ENCODE results near the gene TSR2.

GRCh38 chrX:54397113-54397512 lies 43.1 kb upstream of the TSR2 start:
- TF ChIP-seq, protein P1, sequence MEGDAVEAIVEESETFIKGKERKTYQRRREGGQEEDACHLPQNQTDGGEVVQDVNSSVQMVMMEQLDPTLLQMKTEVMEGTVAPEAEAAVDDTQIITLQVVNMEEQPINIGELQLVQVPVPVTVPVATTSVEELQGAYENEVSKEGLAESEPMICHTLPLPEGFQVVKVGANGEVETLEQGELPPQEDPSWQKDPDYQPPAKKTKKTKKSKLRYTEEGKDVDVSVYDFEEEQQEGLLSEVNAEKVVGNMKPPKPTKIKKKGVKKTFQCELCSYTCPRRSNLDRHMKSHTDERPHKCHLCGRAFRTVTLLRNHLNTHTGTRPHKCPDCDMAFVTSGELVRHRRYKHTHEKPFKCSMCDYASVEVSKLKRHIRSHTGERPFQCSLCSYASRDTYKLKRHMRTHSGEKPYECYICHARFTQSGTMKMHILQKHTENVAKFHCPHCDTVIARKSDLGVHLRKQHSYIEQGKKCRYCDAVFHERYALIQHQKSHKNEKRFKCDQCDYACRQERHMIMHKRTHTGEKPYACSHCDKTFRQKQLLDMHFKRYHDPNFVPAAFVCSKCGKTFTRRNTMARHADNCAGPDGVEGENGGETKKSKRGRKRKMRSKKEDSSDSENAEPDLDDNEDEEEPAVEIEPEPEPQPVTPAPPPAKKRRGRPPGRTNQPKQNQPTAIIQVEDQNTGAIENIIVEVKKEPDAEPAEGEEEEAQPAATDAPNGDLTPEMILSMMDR (IDR thresholded peaks at IDR 0.05): no peak
- TF ChIP-seq POLR2A (IDR thresholded peaks at IDR 0.05): no peak

Data from gastroesophageal sphincter (tissue), 3 donors.